HG03460 (cell line): Measurements from ENCODE around the gene VTCN1.
"Not testable (repeated sequence)": the region's sequence is repeated elsewhere in the genome, so short reads cannot be mapped to it uniquely, and the experiment has no call there.

Source experiments
- ATAC-seq: cut with Tn5 transposase; IDR thresholded peaks from one replicate; pipeline ENCODE4 v1.9.1; 2021; ENCODE audit not compliant: unreplicated experiment

VTCN1 gene

GRCh38 chr1:117101858-117102257, 108.9 kb downstream of the VTCN1 start:
- not testable (repeated sequence) for ATAC-seq

- no peak for ATAC-seq
These were observed 109.4 kb downstream of the VTCN1 start for GRCh38 chr1:117101334-117101733.

GRCh38 chr1:117098287-117098890, 112.3 kb downstream of the VTCN1 start:
- ATAC-seq = no peak

DNA sequence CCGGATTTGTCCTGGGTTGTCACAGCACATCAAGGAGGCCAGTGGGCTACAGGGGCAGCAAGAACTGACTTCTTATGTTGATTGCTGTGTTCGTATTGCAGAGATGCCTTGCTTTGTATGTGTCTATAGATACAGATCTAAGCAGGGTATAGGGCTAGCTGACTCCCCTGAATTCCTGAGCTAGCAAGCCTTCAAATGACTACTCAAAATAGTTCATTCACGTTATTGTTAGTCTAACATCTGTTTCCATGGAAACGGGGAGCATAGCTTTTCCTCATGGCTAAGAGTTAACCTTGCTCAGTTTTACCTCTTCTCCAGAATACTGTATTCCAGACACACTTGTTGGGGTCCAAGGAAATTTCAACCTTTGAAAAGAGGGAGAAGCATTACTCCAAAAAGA, 113.3 kb downstream of the VTCN1 start:
- no peak for ATAC-seq

DNA sequence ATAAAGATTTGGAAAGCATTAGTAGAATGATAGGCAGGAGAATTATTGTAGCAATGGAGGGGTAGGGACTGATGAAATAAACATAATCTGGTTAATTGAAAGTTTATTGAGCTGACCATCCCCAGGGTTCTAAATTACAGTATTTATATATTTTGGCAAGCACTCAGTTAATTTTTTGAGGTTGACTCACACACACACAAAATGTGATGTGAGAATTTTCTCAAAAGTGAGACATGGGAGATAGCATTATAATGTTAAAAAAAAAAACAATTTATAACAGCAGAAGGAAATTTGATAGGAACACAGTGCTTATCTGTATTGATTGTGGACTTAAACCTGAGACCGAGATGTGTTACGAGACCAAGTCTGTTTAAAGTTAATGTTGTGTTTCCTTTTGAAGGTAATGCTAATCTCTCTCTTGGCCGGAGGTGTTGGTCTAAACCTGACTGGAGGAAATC, 113.7 kb downstream of the VTCN1 start:
- no peak for ATAC-seq

DNA sequence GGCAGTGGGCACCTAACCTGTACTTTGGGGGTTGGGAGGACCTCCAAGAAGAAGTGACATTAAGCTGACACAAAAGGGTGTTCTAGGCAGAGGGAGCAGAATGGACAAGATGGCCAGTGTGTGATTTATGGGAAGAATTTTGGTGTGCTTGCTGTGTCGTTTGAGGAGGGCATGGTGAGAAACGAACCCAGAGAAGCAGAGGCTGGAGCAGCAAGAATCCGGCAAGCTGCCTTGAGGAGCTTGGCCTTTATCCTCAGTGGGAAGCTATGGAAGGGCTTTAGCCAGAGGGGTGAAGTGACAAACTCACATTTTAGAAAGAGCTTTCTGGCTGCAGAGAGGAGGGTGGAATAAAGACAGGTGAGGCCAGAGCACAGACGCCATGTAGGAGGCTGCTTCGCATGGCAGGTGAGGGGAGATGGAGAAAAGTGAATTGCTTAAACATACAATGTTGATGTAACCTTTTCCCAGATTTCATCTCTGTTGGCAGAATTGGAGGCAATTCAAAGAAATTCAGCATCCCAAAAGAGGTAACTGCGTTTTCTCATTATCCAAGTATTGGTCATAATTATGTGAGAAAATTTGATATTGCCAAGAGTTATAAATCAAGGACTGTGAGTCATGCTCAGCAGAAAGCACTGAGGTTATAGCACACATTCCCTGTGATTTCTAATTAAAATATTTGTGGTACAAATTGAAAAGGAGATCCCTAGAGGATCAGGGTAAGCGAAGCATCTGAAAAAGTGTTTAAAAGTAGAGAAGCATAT, 115.7 kb downstream of the VTCN1 start:
- no peak for ATAC-seq

GRCh38 chr1:117093870-117094621, 116.7 kb downstream of the VTCN1 start:
- ATAC-seq = no peak
